GM13977 (cell line): Measurements from ENCODE around the gene ELL2.

ENCODE experiments used
- DNase-seq: peaks from one replicate; pipeline ENCODE4 v3.0.0; 2012; ENCODE audit warnings: low spot score
- in situ Hi-C: fragments of 300-500 bp; cut with MboI; formaldehyde crosslinking; loops from one replicate; pipeline ENCODE4 v1.12.0; 2022; ENCODE audit warnings: low sequenced_read_pairs, low pct_unique_long_range_greater_than_20kb, mixed read lengths, inconsistent platforms; ENCODE audit not compliant: unreplicated experiment
- TF ChIP-seq, protein P1 (sequence below): IDR thresholded peaks from 2 replicates; pipeline ENCODE4 v1.5.1; 2012; ENCODE audit warnings: mild to moderate bottlenecking, control low read depth; ENCODE audit not compliant: insufficient read depth; ENCODE audit errors: extremely low read depth, missing control alignments

ELL2 gene

DNA sequence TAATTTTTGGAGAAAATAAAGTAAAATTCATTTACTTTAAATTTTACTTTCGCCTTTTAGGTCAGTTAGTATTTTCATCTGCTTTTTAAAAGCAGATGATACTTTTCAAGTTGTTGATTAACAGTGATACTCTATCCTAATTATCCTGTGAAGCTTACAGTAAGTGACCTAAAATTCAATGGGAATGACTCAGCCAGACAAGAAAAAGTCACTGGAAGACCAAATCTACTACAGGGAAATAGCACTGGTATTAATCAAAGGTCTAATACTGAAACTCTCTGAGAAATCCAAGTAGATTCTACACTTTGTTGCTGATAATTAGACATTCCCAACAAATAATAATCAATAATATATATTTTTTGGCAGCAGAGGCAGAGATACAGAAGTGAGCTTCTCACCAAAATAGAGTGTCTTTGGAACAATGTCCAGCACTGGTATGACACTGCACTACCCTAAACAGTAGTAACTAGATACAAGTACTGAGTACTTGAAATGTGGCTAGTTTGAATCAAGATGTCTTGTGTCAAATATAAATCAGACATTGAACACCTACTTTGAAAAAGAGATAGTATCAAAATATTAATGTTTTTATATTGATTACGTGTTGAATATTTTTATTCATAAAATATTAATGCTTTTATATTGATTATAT is 22.8 kb upstream of the ELL2 start:
- no peak for DNase-seq
- TF ChIP-seq, protein P1, sequence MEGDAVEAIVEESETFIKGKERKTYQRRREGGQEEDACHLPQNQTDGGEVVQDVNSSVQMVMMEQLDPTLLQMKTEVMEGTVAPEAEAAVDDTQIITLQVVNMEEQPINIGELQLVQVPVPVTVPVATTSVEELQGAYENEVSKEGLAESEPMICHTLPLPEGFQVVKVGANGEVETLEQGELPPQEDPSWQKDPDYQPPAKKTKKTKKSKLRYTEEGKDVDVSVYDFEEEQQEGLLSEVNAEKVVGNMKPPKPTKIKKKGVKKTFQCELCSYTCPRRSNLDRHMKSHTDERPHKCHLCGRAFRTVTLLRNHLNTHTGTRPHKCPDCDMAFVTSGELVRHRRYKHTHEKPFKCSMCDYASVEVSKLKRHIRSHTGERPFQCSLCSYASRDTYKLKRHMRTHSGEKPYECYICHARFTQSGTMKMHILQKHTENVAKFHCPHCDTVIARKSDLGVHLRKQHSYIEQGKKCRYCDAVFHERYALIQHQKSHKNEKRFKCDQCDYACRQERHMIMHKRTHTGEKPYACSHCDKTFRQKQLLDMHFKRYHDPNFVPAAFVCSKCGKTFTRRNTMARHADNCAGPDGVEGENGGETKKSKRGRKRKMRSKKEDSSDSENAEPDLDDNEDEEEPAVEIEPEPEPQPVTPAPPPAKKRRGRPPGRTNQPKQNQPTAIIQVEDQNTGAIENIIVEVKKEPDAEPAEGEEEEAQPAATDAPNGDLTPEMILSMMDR, result no peak
- in situ Hi-C loops, result no loop called here

DNA sequence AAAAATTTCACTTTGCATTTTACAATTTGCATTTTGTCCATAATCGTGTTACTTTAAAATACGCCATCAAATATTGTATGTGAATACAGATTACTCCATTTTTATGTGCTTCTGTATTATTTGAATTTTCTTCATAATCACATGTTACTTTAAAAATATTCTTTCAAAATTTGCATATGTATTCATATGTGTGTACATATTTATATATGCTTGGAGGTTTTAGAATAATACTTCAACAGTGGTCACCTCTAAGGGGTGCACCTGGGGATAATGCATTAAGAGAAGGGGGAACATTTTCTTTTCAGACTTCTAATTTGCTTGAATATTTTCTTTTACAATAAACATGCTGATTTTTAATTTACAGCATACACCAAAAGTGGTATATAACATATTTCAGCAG is 21.9 kb upstream of the ELL2 start:
- in situ Hi-C loops, result no loop called here
- no peak for DNase-seq
- TF ChIP-seq, protein P1, result no peak

DNA sequence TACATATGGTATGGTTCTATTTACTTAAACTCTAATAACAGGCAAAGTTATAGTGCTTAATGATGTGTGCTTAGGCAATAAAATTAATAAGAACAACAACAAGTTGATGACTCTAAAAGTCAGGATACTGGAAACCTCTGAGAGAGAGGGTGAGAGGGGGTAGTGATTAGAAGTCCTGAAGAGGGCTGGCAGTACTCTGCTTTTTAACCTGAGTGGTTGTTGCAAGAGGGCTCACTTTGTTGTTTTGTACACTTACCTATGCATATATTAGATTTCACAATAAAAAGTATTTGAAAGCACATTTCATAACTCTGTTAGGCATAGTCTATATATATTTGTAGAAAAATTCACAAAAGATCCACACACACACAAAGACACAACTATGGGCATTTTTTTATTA is 21.4 kb upstream of the ELL2 start:
- TF ChIP-seq, protein P1, result no peak
- DNase-seq, result no peak
- in situ Hi-C loops, result no loop called here

DNA sequence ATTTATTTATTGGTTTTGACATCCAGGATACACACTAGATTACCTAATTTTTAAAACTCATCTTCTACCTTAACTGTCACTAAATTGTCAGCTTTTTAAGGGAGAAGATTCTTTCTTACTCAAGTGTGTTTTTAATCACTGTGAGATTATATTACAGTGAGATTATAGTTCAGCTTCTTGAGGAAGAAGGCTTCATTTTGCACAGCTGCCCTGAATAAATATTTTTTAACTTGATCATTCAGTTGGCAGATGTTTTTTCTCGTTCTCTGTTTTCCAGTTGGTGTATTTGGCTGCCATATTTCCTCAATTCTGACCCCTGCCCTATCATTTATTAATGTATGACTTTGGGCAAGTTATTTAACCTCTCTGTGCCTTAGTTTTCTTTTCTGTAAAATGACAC is 15.0 kb upstream of the ELL2 start:
- TF ChIP-seq, protein P1, result no peak
- no peak for DNase-seq
- in situ Hi-C loops, result no loop called here

DNA sequence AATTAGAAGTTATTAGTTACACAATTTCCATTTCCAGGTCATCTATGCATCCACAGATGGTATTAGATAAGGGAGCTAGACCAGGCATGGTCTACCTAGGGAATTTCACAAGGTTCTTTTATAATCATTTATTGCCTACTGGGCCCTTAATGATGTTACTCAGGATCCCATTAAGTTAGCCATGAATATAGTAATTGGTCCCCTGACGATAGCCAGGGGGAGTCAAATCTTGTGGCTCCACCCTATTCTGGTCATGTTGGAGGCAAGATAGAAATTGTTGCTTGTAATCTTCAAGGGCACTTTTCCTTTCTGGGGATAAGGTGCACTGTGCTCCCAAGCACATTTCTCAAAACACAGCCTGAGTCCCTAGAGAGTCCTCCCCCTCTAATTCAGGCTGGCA is 14.1 kb upstream of the ELL2 start:
- TF ChIP-seq, protein P1, result no peak
- in situ Hi-C loops, result no loop called here
- no peak for DNase-seq

DNA sequence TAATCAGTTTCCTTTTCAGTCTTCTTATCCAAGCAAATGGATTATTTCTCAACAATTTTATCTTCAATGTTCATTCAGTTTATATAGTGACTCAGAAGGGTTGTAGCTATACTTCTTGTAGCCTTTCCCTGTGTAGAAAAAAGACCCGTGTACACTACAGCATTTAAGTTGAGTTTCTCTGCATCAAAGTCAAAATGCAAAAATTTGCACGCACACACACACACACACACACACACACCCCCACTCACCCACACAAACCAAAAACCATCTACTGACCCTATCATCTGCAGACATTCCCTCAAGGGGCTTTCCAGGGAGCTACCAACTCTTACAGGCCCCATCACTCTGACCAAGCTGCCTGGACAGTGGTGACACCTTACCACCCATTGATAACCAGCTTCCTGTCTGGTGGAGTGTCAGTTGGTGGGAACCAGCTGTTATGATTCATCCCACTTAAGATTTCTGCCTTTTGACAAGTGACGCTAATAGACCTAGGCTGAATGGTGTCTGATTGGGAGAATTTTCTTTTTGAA is 12.2 kb upstream of the ELL2 start:
- in situ Hi-C loops, result loop anchor here (25.0 kb wide), 1 partner anchor 363 kb away; no protein-coding TSS in a partner anchor
- TF ChIP-seq, protein P1, result no peak
- peak; percentile 62 for DNase-seq
